Measurements from ENCODE around the gene PROCA1. TPM values are rescaled to one million over a fixed set of nuclear protein-coding genes. Genes with fewer than 3 reads are reported as not detected.
A peak's percentile ranks its signal among the peaks of the same experiment; 100 is the strongest.
"Not testable (repeated sequence)": the region's sequence is repeated elsewhere in the genome, so short reads cannot be mapped to it uniquely, and the experiment has no call there.

Gene PROCA1
- total RNA-seq, 1 donor from 2014 or later: 0.99 TPM

GRCh38 chr17:28744104-28744971, 32.6 kb upstream of the PROCA1 start:
- DNase-seq: peak; percentile 57

GRCh38 chr17:28743243-28744103, 31.8 kb upstream of the PROCA1 start, which contains the start of gene TRAF4:
TSS of gene TRAF4 (plus strand) at chr17:28744011. CDS start at chr17:28744113, 102 bp downstream.
- DNase-seq: peak; percentile 67

GRCh38 chr17:28741358-28742349, 30.0 kb upstream of the PROCA1 start:
- no peak for DNase-seq

GRCh38 chr17:28740406-28741357, 29.0 kb upstream of the PROCA1 start:
- DNase-seq: no peak

- no peak for DNase-seq
Observed at GRCh38 chr17:28738680-28739384, 27.1 kb upstream of the PROCA1 start.

- DNase-seq: no peak
Observed at GRCh38 chr17:28737770-28738679, 26.3 kb upstream of the PROCA1 start.

- DNase-seq: no peak
Observed at GRCh38 chr17:28737316-28737715, 25.6 kb upstream of the PROCA1 start.

GRCh38 chr17:28735913-28736769, 24.5 kb upstream of the PROCA1 start:
- DNase-seq: not testable (repeated sequence)

- DNase-seq: no peak
Observed at GRCh38 chr17:28735242-28735722, 23.6 kb upstream of the PROCA1 start.

- DNase-seq: no peak
Observed at GRCh38 chr17:28734712-28735241, 23.1 kb upstream of the PROCA1 start.

GRCh38 chr17:28733346-28733745, 21.7 kb upstream of the PROCA1 start:
- DNase-seq: no peak

- no peak for DNase-seq
Observed at GRCh38 chr17:28729950-28730330, 18.3 kb upstream of the PROCA1 start.

GRCh38 chr17:28728364-28729200, 16.9 kb upstream of the PROCA1 start, which contains the start of gene NEK8:
TSS of gene NEK8 (plus strand) at chr17:28728788. CDS start at chr17:28728814, 26 bp downstream.
- DNase-seq: peak; percentile 96

- peak; percentile 92 for DNase-seq
Observed at GRCh38 chr17:28726627-28727491, 15.2 kb upstream of the PROCA1 start.

- DNase-seq: peak; percentile 71
Observed at GRCh38 chr17:28726226-28726626, 14.5 kb upstream of the PROCA1 start, which contains the start of gene TLCD1. TSS of gene TLCD1 (minus strand) at chr17:28726233. CDS start at chr17:28726097, 136 bp downstream.

Data from skin of body (tissue), 2 donors.